ENCODE results near the gene DCLK1. TPM values are rescaled to one million over a fixed set of nuclear protein-coding genes. Genes with fewer than 3 reads are reported as not detected.
A peak's percentile ranks its signal among the peaks of the same experiment; 100 is the strongest.

The DCLK1 gene
- total RNA-seq, 2 experiments from 2014 or later = not detected

DNA sequence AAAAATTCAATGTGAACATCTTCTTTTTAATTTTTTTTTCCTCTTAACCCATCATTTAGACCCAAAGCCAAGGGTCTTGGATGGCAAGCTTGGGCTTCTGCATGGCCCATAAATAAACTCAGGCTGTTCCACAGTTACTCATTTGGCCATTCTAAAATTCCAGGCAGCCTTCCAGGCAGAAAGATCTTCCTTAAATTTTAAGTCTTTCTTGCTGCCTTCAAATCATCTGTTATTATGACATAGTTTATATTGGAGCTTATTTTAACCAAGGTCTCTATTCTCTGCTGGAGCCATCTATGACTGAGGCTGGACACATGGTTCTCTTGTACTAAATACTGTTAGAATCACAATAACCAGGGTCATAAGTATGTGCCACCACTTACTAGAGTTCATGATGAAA, 337.4 kb downstream of the DCLK1 start:
- no peak overlapping the region for H3K27ac Mint-ChIP-seq
- no peak for ATAC-seq

DNA sequence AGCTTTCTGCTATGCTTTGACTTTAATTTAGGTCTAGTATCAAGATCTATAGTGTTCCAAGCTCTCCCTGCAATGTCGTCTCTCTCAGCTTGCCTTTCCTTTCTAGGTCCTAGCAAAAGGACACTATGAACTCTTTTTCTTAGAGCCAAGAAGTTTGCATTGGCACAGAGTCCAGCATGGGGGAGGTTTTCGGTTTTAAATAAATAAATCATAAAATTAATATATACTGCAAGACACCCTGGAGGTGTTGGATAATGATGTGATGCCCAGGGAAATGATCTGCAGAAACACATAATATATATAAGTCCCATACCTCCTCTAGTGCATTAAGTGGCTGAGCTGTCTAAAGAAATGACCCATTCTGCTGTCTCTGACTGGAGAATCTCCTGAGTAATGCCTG, 338.3 kb downstream of the DCLK1 start:
- no peak overlapping the region for H3K27ac Mint-ChIP-seq
- no peak overlapping the region for H3K4me3 Mint-ChIP-seq
- CTCF ChIA-PET = no interaction called here

More for the DNA sequence above, 337.4 kb downstream of the DCLK1 start:
- DNase-seq = no peak
- H3K36me3 Mint-ChIP-seq (ENCODE audit: low read depth) = no peaks in the 10 kb centered on the region
- no peaks in the 10 kb centered on the region for H3K27me3 Mint-ChIP-seq
- no peaks in the 10 kb centered on the region for H3K4me1 Mint-ChIP-seq (ENCODE audit: low read depth)
- TF ChIP-seq, protein P1, sequence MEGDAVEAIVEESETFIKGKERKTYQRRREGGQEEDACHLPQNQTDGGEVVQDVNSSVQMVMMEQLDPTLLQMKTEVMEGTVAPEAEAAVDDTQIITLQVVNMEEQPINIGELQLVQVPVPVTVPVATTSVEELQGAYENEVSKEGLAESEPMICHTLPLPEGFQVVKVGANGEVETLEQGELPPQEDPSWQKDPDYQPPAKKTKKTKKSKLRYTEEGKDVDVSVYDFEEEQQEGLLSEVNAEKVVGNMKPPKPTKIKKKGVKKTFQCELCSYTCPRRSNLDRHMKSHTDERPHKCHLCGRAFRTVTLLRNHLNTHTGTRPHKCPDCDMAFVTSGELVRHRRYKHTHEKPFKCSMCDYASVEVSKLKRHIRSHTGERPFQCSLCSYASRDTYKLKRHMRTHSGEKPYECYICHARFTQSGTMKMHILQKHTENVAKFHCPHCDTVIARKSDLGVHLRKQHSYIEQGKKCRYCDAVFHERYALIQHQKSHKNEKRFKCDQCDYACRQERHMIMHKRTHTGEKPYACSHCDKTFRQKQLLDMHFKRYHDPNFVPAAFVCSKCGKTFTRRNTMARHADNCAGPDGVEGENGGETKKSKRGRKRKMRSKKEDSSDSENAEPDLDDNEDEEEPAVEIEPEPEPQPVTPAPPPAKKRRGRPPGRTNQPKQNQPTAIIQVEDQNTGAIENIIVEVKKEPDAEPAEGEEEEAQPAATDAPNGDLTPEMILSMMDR (IDR thresholded peaks at IDR 0.05) = no peak
- intact Hi-C loops (cut with micrococcal nuclease) = no loop called here
- CTCF ChIA-PET = no interaction called here
- no peak overlapping the region for H3K4me3 Mint-ChIP-seq
- POLR2A ChIA-PET = no interaction called here
- H3K9me3 Mint-ChIP-seq = no peaks in the 10 kb centered on the region

DNA sequence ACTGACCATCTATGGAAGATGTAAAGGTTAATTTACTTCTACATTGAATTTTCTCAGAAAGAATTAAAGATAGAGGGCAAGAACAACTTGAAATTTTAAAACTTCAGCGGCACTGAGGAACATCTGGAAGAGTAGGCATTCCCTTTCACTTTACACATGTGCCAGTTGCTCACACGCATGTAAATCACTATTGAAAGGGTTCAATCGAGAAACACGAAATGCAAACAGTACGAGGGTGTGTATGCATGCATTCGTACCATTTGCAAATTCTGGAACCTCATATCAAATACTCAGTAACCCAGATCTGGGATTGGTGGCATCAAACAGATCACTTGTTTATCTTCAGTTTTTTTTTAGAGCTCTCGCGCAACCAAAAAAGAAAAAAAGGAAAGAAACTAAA, 339.2 kb downstream of the DCLK1 start:
- DNase-seq (no peak), ATAC-seq (no peak)
- Mint-ChIP-seq H3K36me3 (ENCODE audit: low read depth) (no peaks in the 10 kb centered on the region), H3K4me3 (no peak overlapping the region), H3K27me3 (no peaks in the 10 kb centered on the region), H3K27ac (no peak overlapping the region), H3K9me3 (no peaks in the 10 kb centered on the region), H3K4me1 (ENCODE audit: low read depth) (no peaks in the 10 kb centered on the region)
- CTCF ChIA-PET = no interaction called here
- POLR2A ChIA-PET = no interaction called here
- intact Hi-C loops (cut with micrococcal nuclease) = no loop called here
- TF ChIP-seq, protein P1 (IDR thresholded peaks at IDR 0.05) = no peak

More for the DNA sequence above, 338.3 kb downstream of the DCLK1 start:
- intact Hi-C loops (cut with micrococcal nuclease) = no loop called here
- DNase-seq (no peak), ATAC-seq (no peak)
- Mint-ChIP-seq H3K36me3 (ENCODE audit: low read depth) (no peaks in the 10 kb centered on the region), H3K4me1 (ENCODE audit: low read depth) (no peaks in the 10 kb centered on the region), H3K9me3 (no peaks in the 10 kb centered on the region), H3K27me3 (no peaks in the 10 kb centered on the region)
- TF ChIP-seq, protein P1 (IDR thresholded peaks at IDR 0.05) = no peak
- POLR2A ChIA-PET = no interaction called here

DNA sequence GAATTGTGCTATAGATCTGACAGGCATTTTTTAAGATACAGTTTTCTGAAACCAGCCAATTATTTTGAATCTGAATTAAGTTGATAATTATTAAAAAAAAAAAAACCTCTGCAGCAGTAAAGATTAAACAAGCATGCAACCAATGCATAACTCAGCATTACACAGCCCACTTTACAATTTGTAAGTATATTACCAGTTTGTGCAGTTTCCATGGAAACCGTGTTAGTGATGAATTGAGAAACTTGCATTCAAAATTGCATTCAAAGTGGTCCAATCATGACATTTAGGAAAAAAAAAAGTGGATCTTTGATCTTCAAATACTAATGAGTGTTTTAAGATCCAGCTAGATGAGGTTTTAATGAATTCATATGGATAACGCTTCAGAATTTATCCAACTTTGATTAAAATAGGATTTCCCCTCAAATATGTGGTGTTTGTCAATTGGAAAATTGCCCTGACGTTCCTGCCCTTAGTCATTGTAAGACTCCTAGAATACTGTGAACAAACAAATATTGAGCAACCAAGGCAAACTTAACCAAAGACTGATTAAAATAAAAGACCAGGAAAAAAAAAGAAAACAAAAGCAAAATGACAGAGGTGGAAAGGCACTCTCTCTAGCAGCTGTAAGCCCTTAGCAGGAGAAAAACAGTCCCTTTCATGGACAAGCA, 339.9 kb downstream of the DCLK1 start:
- ChIA-PET POLR2A (no interaction called here), CTCF (no interaction called here)
- H3K4me3 Mint-ChIP-seq = no peak overlapping the region
- no peaks in the 10 kb centered on the region for H3K4me1 Mint-ChIP-seq (ENCODE audit: low read depth)
- intact Hi-C loops (cut with micrococcal nuclease) = no loop called here
- no peak for DNase-seq
- TF ChIP-seq, protein P1 (IDR thresholded peaks at IDR 0.05) = no peak
- no peaks in the 10 kb centered on the region for H3K27me3 Mint-ChIP-seq
- H3K36me3 Mint-ChIP-seq (ENCODE audit: low read depth) = no peaks in the 10 kb centered on the region
- ATAC-seq = no peak
- no peak overlapping the region for H3K27ac Mint-ChIP-seq
- no peaks in the 10 kb centered on the region for H3K9me3 Mint-ChIP-seq

DNA sequence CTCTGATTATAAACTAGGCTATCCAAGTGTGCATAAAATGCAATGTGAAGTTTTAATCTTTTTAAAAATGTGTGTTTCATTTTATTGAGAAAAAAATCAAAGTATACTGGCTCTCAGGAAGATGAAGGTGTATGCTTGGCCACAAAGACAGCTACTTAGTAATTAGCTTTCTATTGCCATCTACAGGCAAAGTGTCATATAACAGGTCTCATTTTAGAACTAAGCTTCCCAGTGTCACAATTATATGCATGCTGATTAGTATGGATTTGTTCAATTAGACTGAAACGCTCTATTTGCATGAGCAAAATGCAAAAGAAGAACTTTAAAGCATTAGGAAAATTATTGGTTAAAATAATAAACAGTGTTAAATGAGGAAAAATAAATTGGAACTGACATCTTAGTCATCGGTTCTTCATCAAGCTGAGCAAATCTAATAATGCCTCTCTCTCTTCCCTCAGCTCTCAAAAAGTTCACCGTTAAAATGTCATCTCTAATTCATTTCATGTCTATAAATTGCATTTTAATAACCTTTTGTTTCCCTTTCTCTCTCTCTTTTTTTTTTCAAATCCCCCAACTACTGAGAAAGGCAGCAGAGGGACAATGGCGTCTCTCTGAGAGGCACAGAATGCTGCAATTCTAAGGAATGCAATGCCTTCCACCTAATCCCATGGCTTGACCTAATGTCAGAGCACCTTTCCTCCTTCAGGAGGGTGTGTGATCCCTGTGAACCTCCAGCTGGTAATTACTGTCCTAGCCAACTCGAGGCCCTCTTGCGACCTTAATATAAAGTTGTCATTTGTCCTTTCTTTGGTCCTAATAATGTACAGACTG, 341.6 kb downstream of the DCLK1 start:
- TF ChIP-seq, protein P1 (IDR thresholded peaks at IDR 0.05) = peak; percentile 32
- ChIA-PET CTCF (interaction anchor here (1.1 to 1.6 kb wide), 4 partner anchors 9 to 72 kb away, joined by 3 to 9 read pairs (median 4); no protein-coding TSS in a partner anchor), POLR2A (no interaction called here)
- Mint-ChIP-seq H3K4me3 (no peak overlapping the region), H3K9me3 (no peaks in the 10 kb centered on the region), H3K27ac (no peak overlapping the region), H3K4me1 (ENCODE audit: low read depth) (no peaks in the 10 kb centered on the region), H3K27me3 (no peaks in the 10 kb centered on the region), H3K36me3 (ENCODE audit: low read depth) (no peaks in the 10 kb centered on the region)
- no peak for ATAC-seq
- no peak for DNase-seq
- intact Hi-C loops (cut with micrococcal nuclease) = no loop called here

Data from activated CD8-positive, alpha-beta T cell treated with anti-CD3 and anti-CD28 coated beads for 36 hours (primary cell).